ENCODE results near the gene PPP1R16B. TPM values are rescaled to one million over a fixed set of nuclear protein-coding genes. Genes with fewer than 3 reads are reported as not detected.
"Not testable (repeated sequence)": the region's sequence is repeated elsewhere in the genome, so short reads cannot be mapped to it uniquely, and the experiment has no call there.

Gene PPP1R16B
- total RNA-seq, 1 donor: 0.09 TPM

- peak; percentile 68 for TF ChIP-seq CTCF (IDR thresholded peaks at IDR 0.05; ENCODE audit: insufficient read depth, low read length)
- peak; percentile 55 for DNase-seq (ENCODE audit: low read depth)
- H3K4me3 ChIP-seq (ENCODE audit: low read depth, low read length): no peak overlapping the region
Measured at GRCh38 chr20:38790200-38791053, 15.1 kb upstream of the PPP1R16B start.

GRCh38 chr20:38791291-38791690 lies 14.2 kb upstream of the PPP1R16B start:
- DNase-seq (ENCODE audit: low read depth): no peak
- no peak for TF ChIP-seq CTCF (IDR thresholded peaks at IDR 0.05; ENCODE audit: insufficient read depth, low read length)
- H3K4me3 ChIP-seq (ENCODE audit: low read depth, low read length): no peak overlapping the region

- no peak for DNase-seq (ENCODE audit: low read depth)
- H3K4me3 ChIP-seq (ENCODE audit: low read depth, low read length): no peak overlapping the region
- no peak for TF ChIP-seq CTCF (IDR thresholded peaks at IDR 0.05; ENCODE audit: insufficient read depth, low read length)
Measured at GRCh38 chr20:38791940-38792339, 13.6 kb upstream of the PPP1R16B start.

GRCh38 chr20:38794057-38794456 lies 11.4 kb upstream of the PPP1R16B start:
- DNase-seq (ENCODE audit: low read depth); H3K4me3 ChIP-seq (ENCODE audit: low read depth, low read length): not testable (repeated sequence)

- no peak for DNase-seq (ENCODE audit: low read depth)
- H3K4me3 ChIP-seq (ENCODE audit: low read depth, low read length): no peak overlapping the region
- TF ChIP-seq CTCF (IDR thresholded peaks at IDR 0.05; ENCODE audit: insufficient read depth, low read length): no peak
Measured at GRCh38 chr20:38798266-38798665, 7.2 kb upstream of the PPP1R16B start.

- DNase-seq (ENCODE audit: low read depth): no peak
- no peak overlapping the region for H3K4me3 ChIP-seq (ENCODE audit: low read depth, low read length)
- TF ChIP-seq CTCF (IDR thresholded peaks at IDR 0.05; ENCODE audit: insufficient read depth, low read length): no peak
Measured at GRCh38 chr20:38799203-38799602, 6.3 kb upstream of the PPP1R16B start.

GRCh38 chr20:38800882-38801281 lies 4.6 kb upstream of the PPP1R16B start:
- TF ChIP-seq CTCF (IDR thresholded peaks at IDR 0.05; ENCODE audit: insufficient read depth, low read length): no peak
- H3K4me3 ChIP-seq (ENCODE audit: low read depth, low read length): no peak overlapping the region
- DNase-seq (ENCODE audit: low read depth): no peak

All from fibroblast of the aortic adventitia (primary cell).